Measurements from ENCODE around the gene SH2D6. TPM values are rescaled to one million over a fixed set of nuclear protein-coding genes. Genes with fewer than 3 reads are reported as not detected.
"Not testable (repeated sequence)": the region's sequence is repeated elsewhere in the genome, so short reads cannot be mapped to it uniquely, and the experiment has no call there.

Gene SH2D6
- total and polyA plus RNA-seq, 4 donors, result 0.14 to 0.74 (median 0.53) TPM

GRCh38 chr2:85437488-85438200 is 19.1 kb downstream of the SH2D6 start:
- peak overlapping the region; percentile 95 to 97 for H3K27ac ChIP-seq (ENCODE audit: low read depth in 1 of 2, low read length in 1 of 2)
- no peak for TF ChIP-seq CTCF (IDR thresholded peaks at IDR 0.05; ENCODE audit: control extremely low read depth, extremely low read depth)
- no peaks in the 10 kb centered on the region for H3K36me3 ChIP-seq (ENCODE audit: control insufficient read depth in 4 of 4, insufficient read depth in 4 of 4, low read length in 4 of 4)
- H3K9ac ChIP-seq (ENCODE audit: insufficient read depth in 1 of 2, low read length in 2 of 2), result peak overlapping the region in 1 of 2 donors; percentile 53
- DNase-seq (peak; percentile 85 to 93 (median 87)), ATAC-seq (ENCODE audit: insufficient read depth, low FRiP score) (peak; percentile 88)
- H3K9me3 ChIP-seq (ENCODE audit: control insufficient read depth in 4 of 4, insufficient read depth in 3 of 4, low read length in 3 of 4), result no peaks in the 10 kb centered on the region
- peaks cover 0 to 32% (median 19%) of the 10 kb centered on the region in 5 donors for H3K4me1 ChIP-seq (ENCODE audit: control insufficient read depth in 5 of 5, insufficient read depth in 5 of 5, low read length in 5 of 5)
- 2 to 3% methylated on average over 38 to 64 of the region's 64 CpGs for WGBS, 2 donors
- no peaks in the 10 kb centered on the region for H3K27me3 ChIP-seq (ENCODE audit: control insufficient read depth in 3 of 3, insufficient read depth in 3 of 3, low read length in 2 of 3)
- H3K4me3 ChIP-seq, result no peak overlapping the region

GRCh38 chr2:85438201-85439024 is 19.9 kb downstream of the SH2D6 start:
- H3K27me3 ChIP-seq (ENCODE audit: control insufficient read depth in 3 of 3, insufficient read depth in 3 of 3, low read length in 2 of 3), result no peaks in the 10 kb centered on the region
- DNase-seq (peak in 2 of 3 donors; percentile 22 to 34), ATAC-seq (ENCODE audit: insufficient read depth, low FRiP score) (peak; percentile 1)
- H3K36me3 ChIP-seq (ENCODE audit: control insufficient read depth in 4 of 4, insufficient read depth in 4 of 4, low read length in 4 of 4), result no peaks in the 10 kb centered on the region
- 34 to 44% methylated on average over 19 of the region's 19 CpGs for WGBS, 2 donors
- peaks cover 0 to 25% (median 15%) of the 10 kb centered on the region in 5 donors for H3K4me1 ChIP-seq (ENCODE audit: control insufficient read depth in 5 of 5, insufficient read depth in 5 of 5, low read length in 5 of 5)
- H3K4me3 ChIP-seq, result no peak overlapping the region
- TF ChIP-seq CTCF (IDR thresholded peaks at IDR 0.05; ENCODE audit: control extremely low read depth, extremely low read depth), result no peak
- H3K9me3 ChIP-seq (ENCODE audit: control insufficient read depth in 4 of 4, insufficient read depth in 3 of 4, low read length in 3 of 4), result no peaks in the 10 kb centered on the region
- H3K27ac ChIP-seq (ENCODE audit: low read depth in 1 of 2, low read length in 1 of 2), result peak overlapping the region; percentile 95 to 97
- H3K9ac ChIP-seq (ENCODE audit: insufficient read depth in 1 of 2, low read length in 2 of 2), result peak overlapping the region in 1 of 2 donors; percentile 53

- 90 to 92% methylated on average over 6 of the region's 6 CpGs for WGBS, 2 donors
- H3K9ac ChIP-seq (ENCODE audit: insufficient read depth in 1 of 2, low read length in 2 of 2), result no peak overlapping the region
- DNase-seq (no peak), ATAC-seq (ENCODE audit: insufficient read depth, low FRiP score) (no peak)
- H3K4me1 ChIP-seq (ENCODE audit: control insufficient read depth in 5 of 5, insufficient read depth in 5 of 5, low read length in 5 of 5), result peaks cover 0 to 22% (median 14%) of the 10 kb centered on the region in 5 donors
- H3K4me3 ChIP-seq, result no peak overlapping the region
- H3K9me3 ChIP-seq (ENCODE audit: control insufficient read depth in 4 of 4, insufficient read depth in 3 of 4, low read length in 3 of 4), result no peaks in the 10 kb centered on the region
- no peaks in the 10 kb centered on the region for H3K27me3 ChIP-seq (ENCODE audit: control insufficient read depth in 3 of 3, insufficient read depth in 3 of 3, low read length in 2 of 3)
- TF ChIP-seq CTCF (IDR thresholded peaks at IDR 0.05; ENCODE audit: control extremely low read depth, extremely low read depth), result no peak
- peak overlapping the region; percentile 95 to 97 for H3K27ac ChIP-seq (ENCODE audit: low read depth in 1 of 2, low read length in 1 of 2)
- H3K36me3 ChIP-seq (ENCODE audit: control insufficient read depth in 4 of 4, insufficient read depth in 4 of 4, low read length in 4 of 4), result no peaks in the 10 kb centered on the region
Observed at GRCh38 chr2:85439025-85439472, 20.5 kb downstream of the SH2D6 start.

GRCh38 chr2:85439569-85439968 is 21.1 kb downstream of the SH2D6 start:
- H3K27ac ChIP-seq (ENCODE audit: low read depth in 1 of 2, low read length in 1 of 2); H3K36me3 ChIP-seq (ENCODE audit: control insufficient read depth in 4 of 4, insufficient read depth in 4 of 4, low read length in 4 of 4); H3K9ac ChIP-seq (ENCODE audit: insufficient read depth in 1 of 2, low read length in 2 of 2); H3K4me3 ChIP-seq; ATAC-seq (ENCODE audit: insufficient read depth, low FRiP score); H3K27me3 ChIP-seq (ENCODE audit: control insufficient read depth in 3 of 3, insufficient read depth in 3 of 3, low read length in 2 of 3); DNase-seq; H3K9me3 ChIP-seq (ENCODE audit: control insufficient read depth in 4 of 4, insufficient read depth in 3 of 4, low read length in 3 of 4): not testable (repeated sequence)
- 94 to 97% methylated on average over 9 of the region's 9 CpGs for WGBS, 2 donors
- peaks cover 0 to 22% (median 14%) of the 10 kb centered on the region in 5 donors for H3K4me1 ChIP-seq (ENCODE audit: control insufficient read depth in 5 of 5, insufficient read depth in 5 of 5, low read length in 5 of 5)
